GM21717 (cell line): ENCODE results near the gene BST2.
A peak's percentile ranks its signal among the peaks of the same experiment; 100 is the strongest.

Experiments used
- ATAC-seq: cut with Tn5 transposase; IDR thresholded peaks from one replicate; pipeline ENCODE4 v1.9.1; 2021; ENCODE audit warnings: mild to moderate bottlenecking, moderate library complexity; ENCODE audit not compliant: unreplicated experiment

Gene BST2

GRCh38 chr19:17419621-17420474, 14.4 kb upstream of the BST2 start, which contains the start of gene MVB12A:
TSS of gene MVB12A (plus strand) at chr19:17420047. CDS start at chr19:17420136, 89 bp downstream.
- ATAC-seq = peak; percentile 71

DNA sequence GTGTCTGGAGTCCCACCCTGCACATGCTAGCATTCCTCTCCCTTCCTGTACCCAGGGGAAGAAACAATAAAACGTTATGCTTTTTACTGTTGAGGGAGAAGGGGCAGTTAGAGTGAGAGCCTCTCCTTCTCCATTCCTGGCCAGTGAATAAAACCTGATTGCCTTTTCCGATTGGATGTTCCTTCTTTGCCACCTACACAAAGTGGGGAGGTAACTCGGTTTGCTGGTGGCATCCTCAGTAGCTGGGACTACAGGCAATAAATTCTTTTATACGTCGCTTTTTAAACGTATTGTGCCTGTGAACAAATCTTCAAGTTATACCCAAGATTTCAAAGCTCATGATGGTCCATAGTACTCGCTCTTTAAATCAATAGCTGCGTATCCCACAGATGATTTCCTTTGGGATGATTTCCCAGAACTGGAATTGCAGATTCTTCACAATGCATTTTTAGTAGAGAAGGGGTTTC, 13.8 kb upstream of the BST2 start:
- ATAC-seq = no peak

DNA sequence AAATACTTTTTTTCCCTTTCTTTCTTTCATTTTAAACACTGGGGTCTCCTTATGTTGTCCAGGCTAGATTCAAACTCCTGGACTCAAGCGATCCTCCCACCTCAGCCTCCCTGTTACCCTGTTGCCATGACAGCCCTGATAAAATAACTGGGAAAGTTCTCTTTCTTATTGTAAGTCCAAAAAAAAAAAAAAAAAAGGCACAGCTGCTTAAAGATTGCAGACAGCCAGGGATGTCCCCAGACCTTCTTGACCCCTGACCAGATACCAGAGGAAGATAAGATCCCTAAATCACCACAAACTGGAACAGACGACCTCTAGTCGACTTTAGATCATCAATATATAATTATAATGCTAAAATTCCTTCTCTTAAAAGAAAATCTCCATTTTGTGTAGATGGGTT, 13.3 kb upstream of the BST2 start:
- ATAC-seq = no peak

DNA sequence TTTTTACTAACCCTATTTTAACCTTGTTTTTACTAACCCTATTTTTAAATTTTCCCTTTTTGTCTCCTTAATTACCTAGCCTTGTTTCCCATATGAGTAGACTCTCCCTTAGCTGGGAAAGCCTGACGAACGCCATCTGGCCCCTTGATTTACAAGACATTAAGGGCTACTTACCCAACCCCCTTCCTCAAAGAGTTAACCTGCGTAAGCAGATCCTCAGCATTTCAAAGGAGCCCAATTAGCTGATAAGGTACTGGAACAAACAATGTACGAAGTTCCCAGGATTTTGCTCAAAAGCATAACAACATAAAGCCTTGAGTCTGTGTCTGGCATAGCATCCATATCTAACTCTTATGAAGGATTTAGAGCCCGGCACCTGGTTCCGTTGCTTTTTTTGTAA, 9.7 kb upstream of the BST2 start:
- no peak for ATAC-seq

- no peak for ATAC-seq
Measured at GRCh38 chr19:17414097-17414496, 8.7 kb upstream of the BST2 start.

DNA sequence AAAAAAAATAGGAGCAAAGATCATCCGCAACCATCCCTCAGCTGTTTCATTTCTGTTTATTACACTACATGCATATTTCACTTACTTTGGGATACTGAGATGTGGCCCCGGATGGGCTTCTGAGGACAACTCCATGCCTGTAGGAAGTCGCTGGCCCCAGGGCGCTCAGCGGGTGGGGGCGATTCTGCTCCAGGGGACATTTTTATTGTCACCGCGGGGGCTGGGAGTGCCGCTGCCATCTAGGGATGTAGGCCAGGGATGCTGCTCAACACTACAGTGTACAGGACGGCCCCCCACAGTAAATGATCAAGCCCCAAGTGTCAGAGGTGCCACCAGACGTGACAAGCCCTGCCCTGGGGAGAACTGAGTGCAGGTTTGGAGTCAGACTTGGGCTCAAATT, 6.4 kb upstream of the BST2 start:
- no peak for ATAC-seq

DNA sequence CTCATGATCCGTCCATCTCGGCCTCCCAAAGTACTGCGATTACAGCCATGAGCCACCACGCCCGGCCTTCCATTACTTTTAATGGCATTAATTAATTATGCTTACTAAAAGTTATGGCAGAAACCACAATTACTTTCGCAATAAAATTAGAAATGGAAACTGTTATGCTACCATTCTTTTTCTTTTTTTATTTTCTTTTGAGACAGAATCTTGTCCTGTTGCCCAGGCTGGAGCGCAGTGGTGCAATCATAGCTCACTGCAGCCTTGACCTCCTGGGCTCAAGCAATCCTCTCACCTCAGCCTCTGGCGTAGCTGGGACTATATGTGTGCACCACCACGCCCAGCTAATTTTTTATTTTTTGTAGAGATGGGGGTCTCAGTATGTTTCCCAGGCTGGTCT, 4.6 kb upstream of the BST2 start:
- ATAC-seq = no peak

- ATAC-seq = no peak
Measured at GRCh38 chr19:17406887-17407196, 1.4 kb upstream of the BST2 start.

DNA sequence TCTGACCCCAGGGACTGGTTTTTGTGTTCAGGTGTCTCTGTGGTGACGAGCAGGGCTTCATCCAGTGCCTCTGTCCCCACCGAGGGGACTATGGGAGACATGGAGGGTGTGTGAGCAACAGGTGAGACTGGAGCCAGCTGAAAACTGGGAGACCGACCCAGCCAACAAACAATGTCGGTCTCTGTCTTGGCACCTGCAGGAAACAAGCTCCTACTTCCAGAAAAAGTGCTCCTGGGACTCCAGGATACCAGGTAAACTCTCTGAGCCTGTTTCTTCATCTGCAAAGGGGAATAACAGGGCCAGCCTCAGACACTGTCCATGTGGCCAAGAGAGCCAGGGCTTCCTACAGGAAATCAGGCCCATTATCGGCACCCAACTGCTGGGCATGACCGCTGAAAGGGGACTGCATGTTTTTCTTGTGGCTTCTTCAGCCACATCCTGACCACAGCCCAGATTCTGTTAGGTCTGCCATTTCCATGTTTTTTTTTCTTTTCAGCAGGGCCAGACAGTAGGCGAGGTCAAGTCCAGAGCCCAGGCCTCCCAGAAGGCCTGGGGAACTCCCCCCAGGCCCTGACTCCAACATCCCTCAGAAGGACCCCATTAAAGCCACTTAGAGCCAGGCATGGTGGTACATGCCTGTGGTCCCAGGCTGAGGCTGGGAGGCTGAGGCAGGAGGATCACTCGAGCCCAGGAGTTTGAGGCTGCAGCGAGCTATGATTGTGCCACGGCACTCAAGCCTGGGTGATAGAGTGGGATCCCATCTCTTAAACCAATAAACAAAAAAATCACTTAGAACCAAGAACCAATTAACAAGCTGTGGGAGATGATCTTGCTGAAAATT, 836 bp upstream of the BST2 start:
- peak; percentile 7 for ATAC-seq

DNA sequence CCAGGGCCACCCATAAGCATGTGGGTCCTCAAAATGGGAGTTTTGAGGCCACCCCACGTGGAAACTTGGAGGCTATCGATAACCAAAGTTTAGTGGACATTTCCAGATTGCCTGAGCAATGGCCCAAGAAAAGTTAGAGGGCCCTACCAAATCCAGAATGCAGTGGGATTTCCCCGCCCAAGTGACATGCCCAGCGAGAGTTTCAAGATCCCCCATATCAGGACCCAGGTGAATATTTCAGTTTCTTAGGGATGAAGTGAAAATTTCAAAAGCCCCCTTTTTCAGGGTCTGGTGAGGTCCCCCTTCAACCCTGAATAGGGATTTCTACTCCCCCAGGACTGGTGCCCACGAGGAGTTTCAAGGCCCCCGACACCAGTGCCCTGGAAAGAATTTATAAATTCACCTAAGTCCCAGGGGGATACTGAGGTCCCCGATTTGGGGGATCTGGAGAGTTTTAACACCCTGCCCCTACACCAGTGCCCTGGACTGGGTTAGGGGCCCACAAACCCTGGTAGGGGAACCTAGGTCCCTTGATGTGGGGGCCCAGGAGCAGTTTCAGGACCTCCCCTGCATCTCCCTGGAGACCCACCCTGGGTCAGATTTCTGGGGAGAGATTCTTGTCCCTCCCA, 695 bp downstream of the BST2 start:
- ATAC-seq = no peak

GRCh38 chr19:17404015-17404414, 1.4 kb downstream of the BST2 start:
- no peak for ATAC-seq

DNA sequence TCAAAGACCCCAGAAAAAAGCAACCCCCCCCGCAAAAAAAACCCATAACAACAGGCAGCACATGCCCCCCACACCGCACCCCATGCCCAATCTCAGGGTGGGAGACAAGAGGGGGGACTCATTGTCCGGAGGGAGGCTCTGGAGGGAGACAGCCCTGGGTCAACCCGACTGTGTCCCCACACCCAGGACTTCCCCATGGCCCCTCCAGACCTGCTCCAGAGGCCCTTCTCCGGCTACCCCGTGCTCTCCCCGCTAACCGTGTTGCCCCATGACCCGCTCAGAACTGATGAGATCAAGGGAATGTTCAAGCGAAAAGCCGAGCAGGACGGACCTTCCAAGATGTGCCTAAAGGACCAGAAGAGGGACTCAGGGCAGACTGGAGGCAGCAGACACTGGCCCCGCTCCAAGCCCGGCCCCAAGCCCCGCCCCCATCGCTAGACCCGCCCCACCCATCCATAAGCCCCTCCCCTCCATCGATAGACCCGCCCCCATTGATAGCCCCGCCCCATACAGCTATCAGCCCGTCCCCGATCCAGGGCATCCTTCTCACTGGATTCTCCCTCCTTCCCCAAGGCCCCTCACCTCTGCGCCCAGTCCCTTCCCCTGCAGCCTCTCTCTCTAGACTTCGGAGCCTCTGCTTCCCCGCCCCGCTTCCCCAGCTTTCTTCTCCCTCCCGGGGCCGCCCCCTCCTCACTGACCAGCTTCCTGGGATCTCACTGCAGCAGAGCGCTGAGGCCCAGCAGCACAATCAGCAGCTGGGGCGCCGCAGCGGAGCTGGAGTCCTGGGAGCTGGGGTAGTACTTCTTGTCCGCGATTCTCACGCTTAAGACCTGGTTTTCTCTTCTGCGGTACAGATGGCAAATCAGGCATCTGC, 2.2 kb downstream of the BST2 start:
- no peak for ATAC-seq

GRCh38 chr19:17401628-17402027, 3.8 kb downstream of the BST2 start:
- no peak for ATAC-seq

DNA sequence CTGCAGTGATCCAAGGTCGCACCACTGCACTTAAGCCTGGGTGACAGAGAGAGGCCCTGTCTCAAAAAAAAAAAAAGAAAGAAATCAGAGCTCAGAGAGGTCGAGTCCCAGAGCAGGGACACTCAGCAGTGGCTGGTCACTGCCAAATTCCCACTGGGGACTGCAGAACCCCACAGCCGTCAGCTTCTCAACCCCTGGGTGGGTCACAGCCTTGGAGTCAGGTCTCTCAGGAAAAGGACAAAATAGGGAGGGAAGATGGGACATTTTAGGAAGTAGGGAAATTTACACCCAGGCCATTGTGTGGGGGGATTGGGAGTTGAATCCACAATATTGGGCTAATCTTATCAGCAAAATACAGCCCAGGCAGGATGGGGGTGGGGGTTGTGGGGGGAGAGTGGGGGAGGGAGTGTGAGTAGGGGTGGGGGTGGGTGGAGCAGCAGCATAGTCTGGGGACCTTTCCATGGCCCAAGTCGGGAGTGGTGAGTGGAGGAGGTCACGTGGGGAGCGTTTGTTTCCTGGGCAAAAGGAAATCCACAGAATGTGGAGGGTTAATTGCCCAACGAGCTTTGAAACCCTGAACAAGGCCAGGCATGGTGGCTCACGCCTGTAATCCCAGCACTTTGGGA, 6.4 kb downstream of the BST2 start:
- ATAC-seq = no peak

DNA sequence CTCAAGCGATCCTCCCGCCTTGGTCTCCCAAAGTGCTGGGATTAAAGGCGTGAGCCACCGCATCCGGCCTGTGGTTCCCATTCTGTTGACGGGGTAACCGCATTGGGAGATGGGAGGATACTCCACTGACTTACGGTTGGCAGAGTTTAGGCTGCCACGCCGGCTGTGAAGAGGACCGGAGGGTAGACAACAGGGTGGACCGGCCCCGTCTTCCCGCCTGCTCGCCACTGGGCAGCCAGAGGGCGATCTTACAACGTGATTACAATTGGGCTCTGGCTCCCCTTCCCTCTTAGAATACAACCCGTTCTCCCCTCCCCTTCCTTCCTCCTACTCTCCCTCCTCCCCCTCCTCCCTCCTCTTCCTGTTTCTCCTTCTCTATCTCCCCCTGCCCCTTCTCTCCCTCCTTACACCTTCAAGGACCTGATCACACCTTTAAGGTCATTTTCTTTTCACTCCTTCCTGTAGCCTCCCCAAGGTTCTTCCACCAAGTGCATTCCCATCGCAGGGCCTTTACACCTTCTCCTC, 10.5 kb downstream of the BST2 start:
- no peak for ATAC-seq

- ATAC-seq = no peak
Measured at GRCh38 chr19:17393914-17394313, 11.5 kb downstream of the BST2 start, which contains the start of gene CCDC194. TSS of gene CCDC194 (minus strand) at chr19:17394196. CDS start at chr19:17394158, 38 bp downstream.

DNA sequence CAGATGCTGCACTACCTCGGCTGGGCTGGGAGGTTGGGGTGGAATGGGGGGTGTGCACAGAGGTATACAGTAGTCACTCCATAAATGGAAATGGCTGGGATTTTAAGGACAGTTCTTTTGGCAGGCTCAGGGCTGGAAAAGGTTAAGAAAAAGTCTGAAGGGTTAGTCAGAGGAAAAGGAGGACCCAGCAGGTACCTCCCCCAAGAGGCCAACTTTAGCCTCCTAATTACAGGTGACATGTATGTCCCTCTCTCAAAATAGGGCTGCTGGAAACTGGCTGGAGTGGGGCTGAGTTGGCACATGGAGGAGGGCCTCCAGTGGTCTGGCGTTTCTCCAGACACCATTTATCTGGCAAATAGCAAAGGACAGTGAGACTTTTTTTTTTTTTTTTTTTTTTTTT, 12.4 kb downstream of the BST2 start:
- ATAC-seq = no peak

DNA sequence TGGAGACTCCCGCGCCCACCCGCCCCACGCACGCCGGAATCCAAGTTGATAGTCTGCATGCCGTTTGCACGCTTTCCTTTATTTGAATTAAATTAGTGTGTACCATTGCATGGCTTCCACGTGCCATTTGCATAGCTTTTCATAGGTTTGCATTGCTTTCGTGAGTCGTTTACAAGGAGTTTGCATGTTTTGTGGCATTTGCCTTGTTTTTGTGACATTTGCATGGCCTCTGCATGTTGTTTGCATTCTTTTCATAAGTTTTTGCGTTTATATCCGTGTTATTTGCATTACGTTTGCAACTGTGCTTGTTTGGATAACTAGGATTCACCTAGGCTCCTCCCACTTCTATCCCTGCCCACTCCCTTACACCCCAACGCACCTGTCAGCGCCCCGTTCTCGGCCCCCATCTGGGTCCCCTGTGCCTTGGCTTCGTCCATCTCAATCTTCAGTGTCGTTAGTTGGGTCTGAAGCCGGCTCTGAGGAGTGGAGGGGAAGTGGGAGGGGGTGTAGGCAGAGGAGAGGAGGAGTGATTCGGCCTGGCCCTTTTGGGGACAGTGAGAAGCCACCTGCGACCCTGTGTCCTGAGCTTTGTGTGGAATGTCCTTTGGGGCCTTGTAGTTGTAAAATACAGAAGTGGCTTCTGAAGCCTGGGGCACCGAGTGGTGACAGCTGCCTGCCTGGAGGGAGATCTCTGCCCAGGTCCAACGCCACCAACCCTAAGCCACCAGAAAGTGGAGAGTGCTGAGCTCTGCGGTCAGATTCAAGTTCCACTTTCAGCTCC, 13.9 kb downstream of the BST2 start:
- ATAC-seq = no peak
